ENCODE measurements around the gene IGF2.

- no peak for TF ChIP-seq CTCF (IDR thresholded peaks at IDR 0.05; ENCODE audit: insufficient read depth, low read length)
- TF ChIP-seq GABPA (IDR thresholded peaks at IDR 0.05; ENCODE audit: low read depth) = no peak
- TF ChIP-seq REST (IDR thresholded peaks at IDR 0.05; ENCODE audit: insufficient replicate concordance, low read depth) = no peak
Measured at GRCh38 chr11:2091112-2091746, 48.0 kb downstream of the IGF2 start.

All from HL-60 (cell line).